GM12892 (cell line): ENCODE measurements around the gene ZNF474. TPM values are rescaled to one million over a fixed set of nuclear protein-coding genes. Genes with fewer than 3 reads are reported as not detected.
"Not testable (repeated sequence)": the region's sequence is repeated elsewhere in the genome, so short reads cannot be mapped to it uniquely, and the experiment has no call there.

ENCODE experiments used
- DNase-seq: peaks from one replicate; pipeline ENCODE4 v3.0.0; 2011; ENCODE audit not compliant: insufficient read length
- FAIRE-seq: peaks from 2 replicates; lab custom pipeline; 2011; peaks lifted over from hg19 to GRCh38; lab: Jason Lieb, UNC
- POLR2A ChIP-seq: IDR thresholded peaks from 2 replicates; pipeline ENCODE4 v1.6.1; 2011; ENCODE audit warnings: low read depth, low read length, control low read depth
- POLR2AphosphoS5 ChIP-seq: IDR thresholded peaks from 2 replicates; pipeline ENCODE4 v1.6.1; 2011; ENCODE audit warnings: low read depth, low read length, control low read depth
- TAF1 ChIP-seq: IDR thresholded peaks from 2 replicates; pipeline ENCODE4 v1.6.1; 2011; ENCODE audit warnings: low read depth, mild to moderate bottlenecking, control low read depth, low read length, borderline replicate concordance
- polyA plus RNA-seq: library from polyadenylated mRNA; unstranded; fragments of >200 nt; gene quantifications from one replicate; pipeline ENCODE4 v1.2.1, GENCODE V29; 2012; ENCODE audit warnings: missing spikeins, inconsistent platforms; ENCODE audit not compliant: missing spikeins

ZNF474 gene
- not detected for polyA plus RNA-seq

DNA sequence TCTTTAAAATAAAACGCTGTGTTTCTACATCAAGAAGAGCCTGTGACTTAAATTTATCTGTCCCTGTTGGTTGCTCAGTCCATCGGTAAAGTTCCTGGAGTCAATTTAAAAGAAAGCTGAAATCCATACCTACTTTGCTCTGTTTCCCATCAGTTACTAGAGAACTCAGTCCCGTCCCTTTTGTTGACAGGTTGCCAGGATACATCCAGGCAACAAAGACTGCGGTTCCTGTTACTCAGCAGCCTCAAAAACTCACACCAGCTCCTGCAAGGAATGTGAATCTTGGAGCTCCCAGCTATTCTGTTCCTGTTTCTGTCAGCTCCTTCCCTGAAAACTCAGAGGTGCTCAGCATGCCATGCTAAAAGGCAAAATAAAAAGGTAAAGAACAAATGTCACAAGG lies at the start of gene ZNF474:
Gene ZNF474, plus strand, starts transcription at position 241 of the 400 bp plus-strand sequence. CDS start 22,445 bp downstream, outside the sequence.
- DNase-seq (no peak), FAIRE-seq (no peak)
- TF ChIP-seq POLR2A (no peak), POLR2AphosphoS5 (no peak), TAF1 (no peak)

DNA sequence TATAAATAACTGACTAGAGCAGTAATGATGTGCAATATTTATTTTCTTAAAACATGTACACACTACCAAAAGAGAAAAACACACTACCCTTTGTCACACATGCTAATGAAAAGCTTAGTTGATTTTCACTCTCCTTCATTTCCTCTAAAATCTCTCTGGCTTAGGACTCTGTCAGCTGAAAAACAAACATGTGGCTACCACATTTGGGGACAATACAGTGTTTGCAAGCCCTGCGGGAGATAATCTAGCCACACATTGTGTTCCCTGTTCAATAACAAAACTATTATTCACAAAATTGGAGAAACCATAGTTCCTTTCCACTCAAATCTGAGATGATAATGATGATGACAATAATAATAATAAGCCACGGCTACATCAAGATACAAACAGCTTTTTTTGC lies 47.8 kb upstream of the ZNF474 start:
- no peak for DNase-seq
- TF ChIP-seq POLR2A (no peak), POLR2AphosphoS5 (no peak), TAF1 (no peak)
- no peak for FAIRE-seq

DNA sequence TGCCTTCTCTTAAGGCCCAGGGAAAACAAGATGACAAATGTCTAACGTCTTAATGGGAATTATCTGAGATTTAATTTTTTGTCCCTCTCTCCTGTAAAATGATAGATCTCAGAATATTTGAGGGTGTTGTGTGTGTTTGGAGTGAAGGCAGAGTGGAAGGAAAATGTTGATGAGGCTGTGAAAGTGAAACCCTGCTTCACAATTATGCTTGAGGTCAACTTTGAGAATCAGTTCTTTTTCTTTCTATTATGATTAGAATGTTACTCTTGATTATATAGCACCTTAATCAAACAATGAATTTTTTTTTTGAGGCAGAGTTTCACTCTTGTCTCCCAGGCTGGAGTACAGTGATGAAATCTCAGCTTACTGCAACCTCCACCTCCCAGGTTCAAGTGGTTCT lies 45.8 kb upstream of the ZNF474 start:
- FAIRE-seq = no peak
- DNase-seq = no peak
- TF ChIP-seq POLR2AphosphoS5 (no peak), TAF1 (no peak), POLR2A (no peak)

DNA sequence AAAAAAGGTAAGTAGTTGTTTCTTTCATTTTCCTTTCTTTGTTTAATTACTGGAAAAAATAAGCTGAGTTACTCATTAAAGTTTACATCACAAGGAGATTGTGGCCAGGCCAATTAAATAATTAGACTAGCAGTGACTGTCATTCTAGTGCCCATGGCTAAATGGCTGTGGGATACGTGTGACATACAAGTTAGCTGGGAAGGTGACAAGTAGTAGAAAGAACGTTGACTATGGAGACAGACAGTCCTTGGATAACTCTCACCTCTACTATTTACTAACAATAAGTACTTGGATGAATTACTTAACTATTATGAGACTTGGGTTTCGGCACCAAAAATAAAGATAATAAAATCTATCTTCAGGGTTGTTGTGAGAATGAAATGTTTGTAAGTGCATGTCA lies 44.3 kb upstream of the ZNF474 start:
- no peak for DNase-seq
- TF ChIP-seq TAF1 (no peak), POLR2A (no peak), POLR2AphosphoS5 (no peak)
- FAIRE-seq = no peak

DNA sequence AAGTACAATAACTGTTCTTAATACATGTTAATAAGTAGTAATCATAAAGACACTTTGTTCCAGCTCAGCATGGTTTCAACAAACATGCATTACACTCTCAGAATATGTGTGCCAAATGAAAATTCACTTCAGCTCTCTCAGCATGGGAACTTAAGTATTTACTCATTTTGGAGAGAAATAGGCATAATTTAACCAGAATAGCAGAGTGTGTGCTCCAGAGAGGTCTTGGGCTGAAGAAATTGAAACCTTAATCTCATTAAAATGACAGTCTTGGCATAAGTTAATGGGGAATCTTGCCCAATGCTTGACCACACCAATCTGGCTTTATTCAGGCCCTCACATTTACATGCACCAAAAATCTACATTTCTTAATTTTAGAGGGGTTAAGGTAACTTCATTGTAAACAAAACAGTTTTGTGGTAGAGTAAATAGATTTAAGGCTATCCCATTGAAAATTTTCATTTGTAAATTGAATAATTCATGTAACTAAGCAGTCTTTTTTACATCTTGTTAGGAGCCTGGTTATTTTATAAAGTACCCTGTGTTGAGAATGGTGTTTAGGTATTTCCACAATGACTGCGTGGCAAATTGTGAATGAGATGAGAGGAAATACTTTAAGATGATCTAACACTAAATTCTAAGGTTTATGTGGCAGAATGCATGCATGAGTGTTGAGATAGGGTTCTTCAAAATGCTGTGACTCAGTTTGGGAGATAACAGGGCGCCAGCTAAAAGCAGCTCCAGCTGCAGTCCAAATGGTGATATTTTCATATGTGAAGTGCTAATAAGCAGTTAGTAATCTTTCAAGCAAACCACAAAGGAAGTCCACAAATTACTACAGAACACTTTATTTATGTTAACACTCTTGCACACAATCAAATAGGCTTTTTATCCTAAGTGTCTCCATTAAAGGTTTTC lies 40.0 kb upstream of the ZNF474 start:
- FAIRE-seq (no peak), DNase-seq (no peak)
- no peak for TF ChIP-seq POLR2A
- no peak for TF ChIP-seq TAF1

DNA sequence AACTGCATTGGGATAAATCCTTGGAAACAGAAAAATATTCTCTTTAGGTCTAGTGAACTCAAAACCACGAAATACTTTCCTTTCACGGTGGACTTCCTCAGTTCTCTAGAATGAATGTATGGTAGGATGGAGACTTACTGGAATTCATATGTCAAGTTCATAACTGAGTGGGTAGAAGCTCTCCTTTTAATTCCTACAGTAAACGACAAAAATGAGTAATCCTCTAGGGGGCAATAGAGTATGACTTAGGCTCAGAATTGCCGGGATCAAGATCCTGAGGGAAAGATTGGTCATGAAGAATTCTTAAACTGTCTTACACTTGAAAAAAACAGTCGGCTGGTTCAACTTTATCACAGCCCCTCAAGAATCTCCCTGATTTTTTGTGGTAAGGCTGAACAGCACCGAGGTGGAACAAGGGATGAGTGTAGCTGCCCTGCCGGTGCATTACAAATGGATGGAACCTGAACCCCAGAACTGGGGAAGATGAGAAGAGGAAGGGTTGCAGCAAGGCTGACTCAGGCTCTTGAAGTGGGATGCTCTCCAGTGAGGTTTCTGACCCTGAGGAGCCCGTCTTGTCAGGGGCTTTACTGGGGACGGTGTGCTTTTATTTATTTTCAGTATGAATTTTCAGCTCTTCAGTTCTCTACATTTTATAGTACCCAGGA lies 37.3 kb upstream of the ZNF474 start:
- TF ChIP-seq POLR2A (no peak), POLR2AphosphoS5 (no peak), TAF1 (no peak)
- DNase-seq = no peak
- no peak for FAIRE-seq

DNA sequence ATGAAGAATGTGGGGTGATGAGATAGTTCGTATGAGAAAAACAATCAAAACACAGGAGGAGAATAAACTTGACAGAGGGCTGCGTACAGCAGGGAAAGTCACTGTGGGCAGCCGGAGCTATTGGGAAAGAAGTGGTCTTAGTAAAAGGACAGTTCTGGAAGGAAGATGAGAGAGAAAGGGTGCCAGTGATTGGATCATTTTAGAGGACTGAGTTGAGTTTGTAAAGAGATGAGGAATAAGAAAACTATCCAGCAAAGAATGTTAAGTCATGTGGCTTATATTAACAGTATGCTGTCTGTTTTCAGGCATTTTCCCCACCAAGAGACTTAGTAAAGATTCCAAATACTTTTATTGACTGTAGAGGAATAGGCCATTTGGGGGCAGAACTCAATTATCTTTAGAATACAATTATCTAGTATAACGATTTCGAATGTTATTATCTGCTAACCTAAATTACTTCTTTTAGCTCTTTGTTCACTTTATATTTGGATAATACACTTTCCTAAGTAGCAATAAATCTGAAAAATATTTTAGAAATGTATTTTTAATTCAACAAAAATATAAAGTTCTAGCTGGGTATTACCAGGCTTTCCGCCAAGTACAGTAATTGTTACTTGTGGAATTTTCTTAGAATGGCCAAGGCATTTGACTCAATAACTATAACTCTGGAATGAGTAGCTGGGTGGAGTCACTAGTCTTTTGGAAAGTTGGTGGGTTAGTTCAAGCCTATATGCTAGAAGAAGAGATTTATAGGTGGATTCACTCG lies 35.7 kb upstream of the ZNF474 start:
- TF ChIP-seq TAF1 (no peak), POLR2AphosphoS5 (no peak), POLR2A (no peak)
- no peak for DNase-seq
- no peak for FAIRE-seq

DNA sequence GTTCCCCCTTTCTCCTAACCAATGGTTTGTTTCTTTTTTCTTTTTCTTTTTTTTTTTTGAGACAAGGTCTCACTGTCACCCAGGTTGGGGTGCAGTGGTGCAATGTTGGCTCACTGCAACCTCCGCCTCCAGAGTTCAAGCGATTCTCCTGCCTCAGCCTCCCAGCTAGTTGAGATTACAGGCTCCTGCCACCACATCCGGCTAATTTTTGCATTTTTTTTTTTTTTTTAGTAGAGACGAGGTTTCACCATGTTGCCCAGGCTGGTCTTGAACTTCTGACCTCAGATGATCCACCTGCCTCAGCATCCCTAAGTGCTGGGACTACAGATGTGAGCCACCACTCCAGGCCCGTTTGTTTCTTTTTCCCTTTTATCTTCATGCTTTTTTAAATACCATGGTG lies 35.1 kb upstream of the ZNF474 start:
- FAIRE-seq, DNase-seq: not testable (repeated sequence)

DNA sequence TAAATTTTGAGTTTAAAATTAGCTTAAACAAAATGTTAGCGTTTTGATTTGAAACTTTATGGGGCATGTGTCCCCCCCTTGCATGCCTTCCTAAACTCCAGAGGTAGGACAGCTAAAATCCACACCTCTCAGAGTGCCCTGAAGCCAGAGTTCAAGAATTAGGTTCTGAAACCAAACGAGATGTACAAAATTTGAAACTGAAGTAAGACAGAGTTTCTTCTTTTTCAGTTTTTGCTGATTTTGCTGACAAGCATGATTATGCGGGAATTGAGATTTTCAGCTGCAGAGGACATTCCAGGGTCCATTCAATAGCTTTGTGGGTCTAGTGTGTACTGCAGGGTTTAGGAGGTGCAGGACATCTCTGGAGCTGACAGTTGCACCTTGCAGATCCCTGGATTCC lies 34.2 kb upstream of the ZNF474 start:
- no peak for TF ChIP-seq POLR2A
- TF ChIP-seq TAF1 = no peak
- no peak for TF ChIP-seq POLR2AphosphoS5
- DNase-seq (no peak), FAIRE-seq (no peak)

DNA sequence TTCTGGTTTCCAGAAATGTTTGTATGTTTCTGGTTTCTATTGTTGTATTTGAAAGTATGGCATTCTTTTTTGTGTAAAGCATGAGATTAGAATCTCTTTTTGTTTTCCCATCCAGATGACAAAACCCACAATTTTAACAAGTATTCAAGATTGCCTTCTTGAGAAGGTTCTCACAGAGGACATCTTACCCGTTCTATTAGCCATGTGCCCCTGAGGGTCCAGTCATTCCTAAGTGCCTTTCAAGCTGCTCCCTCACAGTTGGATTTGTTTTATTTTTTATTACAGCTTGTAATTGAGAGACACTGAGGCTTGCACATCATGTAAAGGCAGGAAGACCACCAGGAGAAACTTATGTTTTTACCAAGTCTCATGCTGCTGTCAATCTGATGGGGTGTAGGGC lies 32.0 kb upstream of the ZNF474 start:
- TF ChIP-seq POLR2A (no peak), POLR2AphosphoS5 (no peak), TAF1 (no peak)
- DNase-seq = no peak
- no peak for FAIRE-seq

DNA sequence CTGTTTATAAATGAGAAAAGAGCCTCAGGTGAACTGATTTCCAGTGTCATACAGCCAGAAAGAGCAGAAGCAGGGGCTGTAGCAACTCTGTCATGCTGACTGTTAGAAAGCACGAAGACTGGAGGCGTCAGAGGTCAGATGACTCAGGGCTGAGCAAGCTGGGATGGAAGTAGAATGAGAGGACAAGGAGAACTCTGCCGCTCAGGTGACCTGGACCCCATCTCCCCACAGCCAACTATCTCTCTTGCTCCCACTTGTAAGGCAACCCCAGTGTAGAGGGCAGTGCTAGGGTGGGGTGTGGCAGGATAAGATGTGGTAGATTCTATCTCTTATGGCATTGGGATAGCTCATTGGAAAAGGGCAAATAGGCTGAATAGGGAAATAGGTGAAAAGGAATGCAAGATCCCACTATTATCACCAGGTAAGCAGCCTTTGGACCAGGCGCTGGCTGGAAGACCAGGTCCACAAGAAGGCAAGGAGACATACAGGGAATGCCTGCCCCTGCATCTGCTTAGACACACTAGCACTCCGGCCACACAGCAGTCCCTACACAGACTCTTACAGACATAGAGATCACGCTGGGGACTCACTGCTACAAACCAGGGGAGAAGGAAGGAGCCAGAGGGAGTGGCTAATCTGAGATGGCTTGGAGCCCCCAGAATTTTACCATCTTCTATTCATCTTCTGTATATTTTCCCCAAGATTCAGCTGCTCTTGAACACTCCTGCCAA lies 30.1 kb upstream of the ZNF474 start:
- FAIRE-seq = no peak
- no peak for DNase-seq
- TF ChIP-seq POLR2A = no peak
